C4-2B (cell line): ENCODE results near the gene POLR3A.

Experiments used
- CTCF ChIP-seq: fragments of 450-650 bp; conservative IDR thresholded peaks from 2 replicates; pipeline ENCODE4 v1.5.1; 2017; ENCODE audit warnings: mild to moderate bottlenecking
- ZFX ChIP-seq: fragments of 450-650 bp; IDR thresholded peaks from 2 replicates; pipeline ENCODE4 v1.6.1; 2017

GRCh38 chr10:78062296-78062695 lies 33.0 kb upstream of the POLR3A start:
- TF ChIP-seq CTCF: no peak
- TF ChIP-seq ZFX: no peak
